Middle frontal gyrus (tissue), 1 donor: Measurements from ENCODE around the gene LRAT.
"Not testable (repeated sequence)": the region's sequence is repeated elsewhere in the genome, so short reads cannot be mapped to it uniquely, and the experiment has no call there.

Experiments
- DNase-seq: peaks from one replicate; pipeline ENCODE4 v3.0.0-alpha.2; 2015; ENCODE audit warnings: low spot score; ENCODE audit errors: extremely low spot score

Gene LRAT

DNA sequence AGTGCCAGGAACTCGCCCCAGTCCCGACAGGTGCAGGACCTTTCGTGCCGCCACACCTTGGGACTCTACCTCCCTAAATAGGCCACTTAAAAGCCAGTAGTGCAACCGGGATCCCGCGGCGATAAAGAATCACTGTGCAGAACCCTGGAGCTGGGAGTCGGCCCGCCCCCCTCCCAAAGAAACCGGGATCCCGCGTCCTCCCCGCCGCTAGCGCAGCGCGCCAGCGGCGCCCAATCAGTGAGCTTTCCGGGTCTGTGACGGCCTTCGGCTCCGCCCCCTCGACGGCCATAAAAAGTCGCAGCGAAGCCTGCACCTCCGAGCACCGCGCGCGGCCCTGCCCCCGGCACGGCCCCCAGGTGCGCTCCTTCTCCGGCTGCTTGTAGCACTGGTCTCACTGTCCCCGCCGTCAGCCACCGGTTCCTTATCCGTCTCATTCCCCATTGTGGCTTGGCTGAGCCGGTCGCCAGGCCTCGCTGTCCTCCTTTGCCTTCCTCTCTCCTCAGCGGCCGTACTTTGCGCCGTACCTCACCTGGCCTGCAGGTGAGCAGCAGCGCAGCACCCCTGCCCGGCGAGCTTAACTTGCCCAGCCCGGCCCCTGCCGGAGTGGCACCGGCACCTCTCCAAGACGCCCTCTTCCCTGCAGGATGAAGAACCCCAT lies at the start of gene LRAT:
Gene LRAT (plus strand): TSS at position 318 of the 658 bp plus-strand sequence. CDS start 327 bp downstream, at position 645.
- no peak for DNase-seq

- DNase-seq, result no peak
These were observed 35.9 kb upstream of the LRAT start for GRCh38 chr4:154707877-154708276.

- no peak for DNase-seq
These were observed 34.2 kb upstream of the LRAT start for GRCh38 chr4:154709550-154709949.

DNA sequence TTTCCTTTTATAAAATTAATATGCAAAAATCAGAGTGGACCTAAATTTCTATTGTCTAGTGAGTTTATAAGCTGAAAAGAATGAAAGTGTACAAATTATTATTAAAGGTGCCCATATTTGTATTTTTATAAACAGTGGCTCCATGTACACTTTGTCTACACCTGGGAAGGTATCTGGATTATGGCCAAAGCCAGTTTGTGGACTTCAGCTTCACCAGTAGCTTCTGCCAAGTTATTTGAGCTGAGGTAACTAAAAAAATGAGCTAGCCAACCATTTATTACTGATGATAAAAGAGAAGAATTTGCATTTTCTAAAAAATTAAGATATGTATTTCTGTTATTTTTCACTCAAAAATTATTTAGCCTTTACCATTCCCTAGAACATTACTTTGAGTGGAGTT lies 32.3 kb upstream of the LRAT start:
- DNase-seq, result no peak

- DNase-seq, result no peak
These were observed 29.3 kb upstream of the LRAT start for GRCh38 chr4:154714339-154715040.

DNA sequence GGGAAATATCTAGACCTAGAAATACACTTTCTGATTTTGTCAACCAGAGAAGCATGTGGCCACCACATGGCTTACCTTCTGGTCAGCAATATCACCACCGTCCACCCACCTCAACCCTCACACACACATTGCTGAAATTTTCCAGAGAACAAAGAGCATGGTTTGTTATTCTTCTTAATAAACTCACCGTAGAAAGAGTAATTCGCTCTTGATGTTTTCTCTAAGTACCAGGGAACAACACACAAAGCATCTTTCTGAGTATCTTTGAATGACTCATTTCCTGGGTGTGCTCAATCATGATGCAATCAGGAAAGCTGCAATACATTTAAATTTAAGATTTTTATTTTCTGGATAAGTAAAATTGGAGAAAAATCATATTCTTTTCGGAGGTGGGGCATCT lies 24.7 kb upstream of the LRAT start:
- DNase-seq, result no peak

- no peak for DNase-seq
These were observed 23.7 kb upstream of the LRAT start for GRCh38 chr4:154720123-154720522.

DNA sequence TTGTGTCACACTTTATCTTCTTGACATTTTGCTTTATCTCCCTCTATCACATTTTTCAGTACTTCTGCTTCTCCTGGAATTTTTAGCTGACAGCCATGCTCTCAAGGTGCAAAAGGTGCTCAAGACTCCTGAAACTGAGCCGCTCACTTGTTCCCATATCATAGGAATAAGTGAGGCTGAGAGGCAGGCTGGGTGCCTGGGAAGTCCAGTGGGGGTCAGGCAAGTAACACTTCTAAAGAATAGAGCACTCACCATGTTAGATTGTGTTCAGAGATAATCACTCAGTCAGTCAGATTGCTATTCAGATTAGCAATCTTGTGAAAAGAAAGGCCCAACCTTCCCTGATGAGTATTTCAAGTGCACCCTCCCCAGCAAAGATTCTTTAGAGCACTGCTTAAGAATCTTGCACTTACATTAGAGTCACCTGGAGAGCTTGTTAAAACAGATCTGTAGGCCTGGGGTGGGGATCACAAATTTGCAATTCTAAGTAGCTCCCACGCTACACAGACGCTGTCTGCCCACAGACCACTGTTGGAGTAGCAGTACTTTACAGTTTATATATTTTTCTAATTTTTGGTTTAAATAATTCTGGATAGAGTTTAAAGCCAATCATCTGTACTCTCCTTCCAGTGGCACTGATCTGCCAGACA lies 23.1 kb upstream of the LRAT start:
- DNase-seq, result no peak

DNA sequence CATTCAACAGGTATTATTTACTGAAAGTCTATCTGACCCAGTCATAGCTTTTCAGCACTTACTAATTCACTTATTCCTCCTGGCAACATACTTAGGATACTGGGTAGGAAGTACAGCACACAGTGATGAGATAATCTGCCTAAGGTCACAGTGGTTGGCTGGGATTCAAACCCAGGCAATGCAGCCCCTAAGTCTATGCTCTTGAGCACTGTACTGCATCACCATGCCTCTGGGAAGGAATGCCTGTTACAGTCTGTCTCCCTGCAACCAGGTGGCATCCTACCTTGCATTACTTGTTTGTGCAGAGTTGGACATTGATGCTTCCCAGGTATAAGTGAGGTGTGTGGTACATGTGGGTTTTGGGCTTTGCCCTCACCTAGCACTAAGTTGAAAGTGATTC lies 21.5 kb upstream of the LRAT start:
- DNase-seq, result no peak

- DNase-seq, result not testable (repeated sequence)
These were observed 20.2 kb upstream of the LRAT start for GRCh38 chr4:154723601-154724000.

DNA sequence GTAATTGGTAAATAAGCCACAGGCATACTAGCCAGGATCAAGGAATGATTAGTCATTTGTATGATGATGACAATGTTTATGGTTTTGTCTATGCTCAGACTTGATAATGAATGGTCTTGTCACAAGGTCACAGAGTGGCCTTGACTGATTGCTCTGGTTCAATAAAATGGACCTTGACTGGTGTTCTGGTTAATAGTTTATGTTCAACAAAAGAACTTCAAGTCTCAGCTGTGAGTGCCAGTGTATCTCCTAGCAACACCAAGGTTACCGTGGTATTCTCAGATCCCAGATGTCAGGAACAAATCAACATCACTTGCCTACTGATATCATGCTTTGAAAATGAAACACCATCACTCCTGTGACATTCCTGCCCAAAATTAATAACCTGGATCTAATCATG lies 16.3 kb upstream of the LRAT start:
- no peak for DNase-seq

- no peak for DNase-seq
These were observed 12.0 kb upstream of the LRAT start for GRCh38 chr4:154731756-154732155.

GRCh38 chr4:154732669-154733068 lies 11.1 kb upstream of the LRAT start:
- DNase-seq, result no peak

- no peak for DNase-seq
These were observed 7.0 kb upstream of the LRAT start for GRCh38 chr4:154736770-154737169.

- no peak for DNase-seq
These were observed 5.4 kb upstream of the LRAT start for GRCh38 chr4:154738426-154738825.

DNA sequence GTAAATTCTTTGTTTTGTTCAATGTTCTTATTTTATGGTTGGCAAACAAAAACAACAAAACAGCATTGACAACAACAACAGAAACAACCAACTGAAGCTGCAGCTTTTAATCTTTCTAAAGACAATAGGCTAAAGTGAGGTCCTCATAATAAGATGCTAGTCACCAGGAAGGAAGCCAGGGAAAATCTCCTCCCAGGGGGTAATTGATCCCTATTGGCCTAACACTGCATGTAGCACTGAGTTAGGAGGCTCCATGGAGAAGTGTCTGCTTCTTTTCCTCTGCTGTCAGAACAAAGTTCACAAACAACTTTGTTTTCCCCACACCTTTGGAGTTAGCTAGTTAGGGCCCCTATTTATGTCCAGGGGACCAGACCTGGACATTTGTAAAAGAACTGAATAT lies 4.7 kb upstream of the LRAT start:
- no peak for DNase-seq

GRCh38 chr4:154740462-154740861 lies 3.3 kb upstream of the LRAT start:
- DNase-seq, result no peak

DNA sequence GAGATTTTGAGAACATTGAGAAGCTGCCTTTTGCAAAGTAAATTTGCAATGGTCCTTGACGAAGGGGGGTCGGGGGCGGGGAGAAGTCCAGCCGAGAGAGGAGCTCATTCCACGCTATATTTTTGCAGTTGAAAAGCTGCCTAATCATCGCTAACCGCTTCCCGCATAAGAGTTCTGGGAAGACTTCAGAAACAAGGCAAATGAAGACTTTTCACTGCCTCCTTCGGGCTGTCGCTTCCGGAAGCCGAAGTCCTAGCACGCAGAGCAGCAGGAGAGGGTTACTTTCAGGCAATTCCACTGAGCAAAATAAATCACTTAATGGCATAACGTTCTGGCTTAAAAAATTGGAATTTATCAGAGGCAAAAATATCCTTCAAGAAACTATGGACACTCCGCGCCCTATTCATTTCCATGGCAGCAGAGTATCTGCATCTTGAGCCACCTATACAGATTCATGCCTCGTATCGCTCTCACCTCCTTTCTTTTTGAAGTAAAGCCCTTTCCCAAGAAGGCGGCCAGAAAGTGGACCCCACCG lies 2.6 kb upstream of the LRAT start:
- DNase-seq, result no peak

DNA sequence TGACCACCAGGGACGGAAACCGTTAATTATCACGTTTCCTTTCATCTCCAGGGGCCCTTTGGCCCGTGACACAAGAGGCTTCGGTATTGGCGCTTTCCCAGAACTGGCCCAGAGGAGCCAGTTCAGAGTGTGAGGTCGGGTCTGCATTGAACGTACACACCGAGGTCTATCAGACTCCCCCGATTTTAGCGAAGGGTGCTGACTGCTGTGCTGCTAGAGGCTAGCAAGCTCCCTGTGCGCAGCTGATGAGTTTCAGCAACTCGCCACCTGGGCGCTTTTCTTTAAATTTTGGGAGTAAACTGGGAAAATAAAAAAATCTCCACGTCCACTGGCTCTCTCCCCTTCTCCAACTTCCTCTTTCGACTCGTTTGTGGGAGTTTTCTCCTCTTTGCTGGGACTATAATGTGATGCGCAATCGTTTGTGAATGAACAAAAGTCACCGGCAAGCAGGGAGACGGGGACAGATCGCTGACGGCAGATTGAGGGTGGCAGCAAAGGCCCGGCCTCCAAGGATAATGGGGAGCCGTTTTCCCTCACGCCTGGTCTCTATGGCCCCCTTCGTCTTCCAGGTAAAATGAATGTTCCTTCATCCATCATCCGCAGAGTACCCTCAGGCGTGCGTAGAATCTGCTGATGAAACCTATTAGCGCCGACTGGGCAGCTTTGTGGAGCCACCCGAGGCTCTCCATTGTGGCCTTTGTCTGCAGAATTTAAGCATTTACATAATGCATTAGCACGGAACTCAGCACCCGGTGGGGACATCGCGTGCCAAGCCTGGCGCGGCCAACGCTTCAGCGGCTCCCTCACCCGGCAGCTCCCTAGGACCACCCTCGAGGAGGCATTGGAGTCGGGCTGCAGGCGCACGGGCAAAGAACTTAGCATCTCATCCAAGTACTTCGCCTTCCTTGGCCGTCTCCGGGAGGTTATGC lies 1.6 kb upstream of the LRAT start:
- no peak for DNase-seq

- no peak for DNase-seq
These were observed 634 bp downstream of the LRAT start for GRCh38 chr4:154744341-154744926.

DNA sequence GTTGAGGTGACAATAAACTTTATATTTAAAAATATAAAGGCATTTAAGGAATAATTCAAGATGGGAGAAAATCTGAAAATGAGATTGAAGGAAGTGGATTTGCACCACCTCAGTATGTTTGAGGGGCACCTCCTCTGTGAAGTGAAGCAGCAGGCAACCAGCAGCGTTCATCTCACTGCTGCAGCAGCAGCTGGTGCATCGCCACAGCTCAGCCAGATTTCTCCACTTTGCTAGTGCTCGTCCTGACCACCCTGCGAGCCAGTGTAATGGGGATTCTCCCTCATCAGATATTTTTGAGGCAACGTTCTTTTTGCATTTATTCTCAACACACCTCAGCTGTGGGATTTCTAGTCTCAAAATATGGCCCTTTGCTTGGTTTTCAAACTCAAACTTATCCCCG lies 13.9 kb downstream of the LRAT start:
- no peak for DNase-seq
